ENCODE data around the gene ZNF891. TPM values are rescaled to one million over a fixed set of nuclear protein-coding genes. Genes with fewer than 3 reads are reported as not detected.

Gene ZNF891
- total RNA-seq, 1 donor, result 0.86 TPM

DNA sequence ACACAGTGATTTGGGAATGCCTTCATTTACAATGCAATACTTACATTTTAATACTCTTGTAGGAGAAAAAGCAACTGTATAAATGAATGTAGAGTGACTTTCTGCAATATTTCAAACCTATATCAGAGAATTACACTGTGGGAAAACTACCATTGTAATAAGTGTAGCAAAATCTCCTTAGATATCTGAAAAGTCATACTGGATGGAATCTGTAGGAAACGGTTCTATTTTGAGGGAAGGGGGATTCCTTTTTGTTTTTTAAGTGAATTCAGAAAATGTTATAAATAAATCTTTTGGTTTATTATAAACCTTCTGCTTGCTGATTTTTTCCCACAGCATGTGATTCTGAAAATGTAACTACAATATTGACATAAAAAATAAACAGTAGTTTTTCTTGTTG lies 23.0 kb downstream of the ZNF891 start:
- no peak for DNase-seq (ENCODE audit: low read depth)
- no peak overlapping the region for H3K4me3 ChIP-seq (ENCODE audit: low read depth, low read length)
- TF ChIP-seq, protein P1, sequence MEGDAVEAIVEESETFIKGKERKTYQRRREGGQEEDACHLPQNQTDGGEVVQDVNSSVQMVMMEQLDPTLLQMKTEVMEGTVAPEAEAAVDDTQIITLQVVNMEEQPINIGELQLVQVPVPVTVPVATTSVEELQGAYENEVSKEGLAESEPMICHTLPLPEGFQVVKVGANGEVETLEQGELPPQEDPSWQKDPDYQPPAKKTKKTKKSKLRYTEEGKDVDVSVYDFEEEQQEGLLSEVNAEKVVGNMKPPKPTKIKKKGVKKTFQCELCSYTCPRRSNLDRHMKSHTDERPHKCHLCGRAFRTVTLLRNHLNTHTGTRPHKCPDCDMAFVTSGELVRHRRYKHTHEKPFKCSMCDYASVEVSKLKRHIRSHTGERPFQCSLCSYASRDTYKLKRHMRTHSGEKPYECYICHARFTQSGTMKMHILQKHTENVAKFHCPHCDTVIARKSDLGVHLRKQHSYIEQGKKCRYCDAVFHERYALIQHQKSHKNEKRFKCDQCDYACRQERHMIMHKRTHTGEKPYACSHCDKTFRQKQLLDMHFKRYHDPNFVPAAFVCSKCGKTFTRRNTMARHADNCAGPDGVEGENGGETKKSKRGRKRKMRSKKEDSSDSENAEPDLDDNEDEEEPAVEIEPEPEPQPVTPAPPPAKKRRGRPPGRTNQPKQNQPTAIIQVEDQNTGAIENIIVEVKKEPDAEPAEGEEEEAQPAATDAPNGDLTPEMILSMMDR (IDR thresholded peaks at IDR 0.05; ENCODE audit: insufficient read depth, low read depth, low read length), result no peak

DNA sequence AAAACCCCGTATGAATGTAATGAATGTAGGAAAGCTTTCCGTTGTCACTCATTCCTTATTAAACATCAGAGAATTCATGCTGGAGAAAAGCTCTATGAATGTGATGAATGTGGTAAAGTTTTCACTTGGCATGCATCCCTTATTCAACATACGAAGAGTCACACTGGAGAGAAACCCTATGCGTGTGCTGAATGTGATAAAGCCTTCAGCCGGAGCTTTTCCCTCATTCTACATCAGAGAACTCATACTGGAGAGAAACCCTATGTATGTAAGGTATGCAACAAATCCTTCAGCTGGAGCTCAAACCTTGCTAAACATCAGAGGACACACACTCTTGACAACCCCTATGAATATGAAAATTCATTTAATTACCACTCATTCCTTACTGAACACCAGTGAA lies 23.8 kb downstream of the ZNF891 start:
- DNase-seq (ENCODE audit: low read depth), result peak; percentile 13
- TF ChIP-seq, protein P1 (IDR thresholded peaks at IDR 0.05; ENCODE audit: insufficient read depth, low read depth, low read length), result no peak
- H3K4me3 ChIP-seq (ENCODE audit: low read depth, low read length), result no peak overlapping the region

DNA sequence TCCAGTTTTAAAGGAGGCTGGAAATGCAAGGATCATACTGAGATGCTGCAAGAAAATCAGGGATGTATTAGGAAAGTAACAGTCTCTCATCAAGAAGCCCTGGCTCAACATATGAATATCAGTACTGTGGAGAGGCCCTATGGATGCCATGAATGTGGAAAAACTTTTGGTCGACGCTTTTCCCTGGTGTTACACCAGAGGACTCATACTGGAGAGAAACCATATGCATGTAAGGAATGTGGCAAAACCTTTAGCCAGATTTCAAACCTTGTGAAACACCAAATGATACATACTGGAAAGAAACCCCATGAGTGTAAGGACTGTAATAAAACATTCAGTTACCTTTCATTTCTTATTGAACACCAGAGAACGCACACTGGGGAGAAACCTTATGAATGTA lies 24.5 kb downstream of the ZNF891 start:
- H3K4me3 ChIP-seq (ENCODE audit: low read depth, low read length), result no peak overlapping the region
- DNase-seq (ENCODE audit: low read depth), result peak; percentile 8
- TF ChIP-seq, protein P1 (IDR thresholded peaks at IDR 0.05; ENCODE audit: insufficient read depth, low read depth, low read length), result no peak

DNA sequence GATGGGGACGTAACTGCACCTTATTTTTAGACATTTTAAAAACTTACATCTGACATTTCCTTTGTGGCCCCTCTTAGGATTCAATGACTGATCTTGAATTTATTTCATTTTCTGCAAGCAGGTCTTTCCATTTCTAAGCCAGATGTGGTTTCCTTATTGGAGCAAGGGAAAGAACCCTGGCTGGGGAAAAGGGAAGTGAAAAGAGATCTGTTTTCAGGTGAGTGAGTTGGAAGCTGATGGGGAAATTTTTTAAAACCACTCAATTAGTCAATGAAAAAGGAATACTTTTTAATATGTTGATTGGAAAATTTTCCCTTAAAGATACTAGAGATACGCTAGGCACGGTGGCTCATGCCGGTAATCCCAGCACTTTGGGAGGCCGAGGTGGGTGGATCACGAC lies 46.7 kb downstream of the ZNF891 start:
- TF ChIP-seq, protein P1 (IDR thresholded peaks at IDR 0.05; ENCODE audit: insufficient read depth, low read depth, low read length), result no peak
- no peak overlapping the region for H3K4me3 ChIP-seq (ENCODE audit: low read depth, low read length)
- no peak for DNase-seq (ENCODE audit: low read depth)

DNA sequence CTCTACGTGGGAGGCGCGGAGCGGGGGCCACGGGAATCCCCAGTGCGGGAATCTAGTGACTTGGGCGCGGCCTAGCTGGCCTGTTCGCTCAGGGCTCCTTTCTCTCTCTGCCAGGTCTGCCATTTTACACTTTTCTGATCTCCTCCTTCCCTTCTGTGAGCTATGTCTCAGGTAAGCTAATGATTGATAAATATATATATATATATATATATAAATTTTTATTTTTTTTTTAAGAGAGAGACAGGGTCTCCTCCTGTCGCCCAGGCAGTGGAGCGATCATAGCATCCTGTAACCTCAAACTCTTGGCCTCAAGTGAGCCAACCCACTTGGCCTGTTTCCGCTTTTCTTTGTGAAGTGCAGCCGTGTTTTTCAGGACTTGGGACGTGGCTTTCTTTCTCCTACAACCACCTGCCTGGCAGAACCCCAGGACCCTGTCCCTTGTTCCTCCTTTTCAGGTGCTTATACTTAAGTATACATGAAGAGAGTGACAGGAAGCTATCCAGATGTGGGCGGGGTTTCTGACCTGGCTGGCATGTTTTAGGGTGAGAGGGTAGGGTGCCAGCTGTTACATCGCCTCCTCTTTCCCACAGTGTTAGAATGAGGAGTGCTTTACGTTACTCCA lies 48.8 kb downstream of the ZNF891 start:
- H3K4me3 ChIP-seq (ENCODE audit: low read depth, low read length), result peak overlapping the region; percentile 87
- TF ChIP-seq, protein P1 (IDR thresholded peaks at IDR 0.05; ENCODE audit: insufficient read depth, low read depth, low read length), result no peak
- DNase-seq (ENCODE audit: low read depth), result no peak

DNA sequence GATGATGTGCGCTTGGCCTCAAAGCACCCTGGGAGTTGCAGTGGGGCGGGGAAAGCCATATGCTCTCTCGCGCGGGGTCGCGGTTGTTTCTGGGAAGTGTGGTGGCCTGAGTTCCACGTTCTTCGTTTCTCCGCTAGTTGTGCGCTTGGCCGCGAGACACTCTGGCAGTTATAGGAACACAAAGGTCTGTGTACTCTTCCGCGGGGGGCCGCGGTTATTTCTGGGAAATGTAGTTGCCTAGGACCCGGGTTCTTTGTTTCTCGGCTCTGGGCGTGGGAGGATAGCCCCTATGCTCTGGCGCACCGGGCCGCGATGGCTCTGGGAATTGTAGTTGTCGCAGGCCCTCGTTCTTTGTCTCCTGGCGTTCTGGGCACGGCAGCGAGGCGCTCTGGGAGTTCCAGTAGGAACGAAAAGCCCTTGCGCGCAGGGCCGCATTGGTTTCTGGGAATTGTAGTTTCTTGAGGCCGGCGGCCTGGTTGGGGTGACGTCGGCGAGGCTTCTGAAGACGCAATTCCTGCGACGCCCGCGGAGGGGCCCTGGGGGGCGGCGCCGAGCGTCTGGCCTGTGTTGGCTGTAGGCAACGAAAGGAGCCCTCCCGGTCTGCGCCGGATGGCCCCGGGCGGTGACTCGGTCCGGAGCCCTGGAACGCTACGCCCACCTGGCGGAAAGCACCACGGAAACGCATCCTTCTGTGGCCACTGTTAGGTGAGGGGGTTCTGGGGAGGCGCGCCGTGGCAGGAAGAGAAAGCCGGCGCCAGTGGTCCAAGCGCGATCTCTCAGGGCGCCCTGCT lies 49.5 kb downstream of the ZNF891 start, which contains the start of gene ZNF140:
TSS of gene ZNF140 (plus strand) at position 556 of the 791 bp plus-strand sequence. CDS start 398 bp downstream, outside the sequence.
- peak; percentile 99 for DNase-seq (ENCODE audit: low read depth)
- TF ChIP-seq, protein P1 (IDR thresholded peaks at IDR 0.05; ENCODE audit: insufficient read depth, low read depth, low read length), result peak; percentile 26

More for the DNA sequence above, 49.5 kb downstream of the ZNF891 start, which contains the start of gene ZNF140:
- H3K4me3 ChIP-seq (ENCODE audit: low read depth, low read length), result peak within 1 kb of the TSS; percentile 87

Measured in fibroblast of villous mesenchyme (primary cell).